ENCODE results near the gene ALG8.
"Not testable (repeated sequence)": the region's sequence is repeated elsewhere in the genome, so short reads cannot be mapped to it uniquely, and the experiment has no call there.

The ALG8 gene

DNA sequence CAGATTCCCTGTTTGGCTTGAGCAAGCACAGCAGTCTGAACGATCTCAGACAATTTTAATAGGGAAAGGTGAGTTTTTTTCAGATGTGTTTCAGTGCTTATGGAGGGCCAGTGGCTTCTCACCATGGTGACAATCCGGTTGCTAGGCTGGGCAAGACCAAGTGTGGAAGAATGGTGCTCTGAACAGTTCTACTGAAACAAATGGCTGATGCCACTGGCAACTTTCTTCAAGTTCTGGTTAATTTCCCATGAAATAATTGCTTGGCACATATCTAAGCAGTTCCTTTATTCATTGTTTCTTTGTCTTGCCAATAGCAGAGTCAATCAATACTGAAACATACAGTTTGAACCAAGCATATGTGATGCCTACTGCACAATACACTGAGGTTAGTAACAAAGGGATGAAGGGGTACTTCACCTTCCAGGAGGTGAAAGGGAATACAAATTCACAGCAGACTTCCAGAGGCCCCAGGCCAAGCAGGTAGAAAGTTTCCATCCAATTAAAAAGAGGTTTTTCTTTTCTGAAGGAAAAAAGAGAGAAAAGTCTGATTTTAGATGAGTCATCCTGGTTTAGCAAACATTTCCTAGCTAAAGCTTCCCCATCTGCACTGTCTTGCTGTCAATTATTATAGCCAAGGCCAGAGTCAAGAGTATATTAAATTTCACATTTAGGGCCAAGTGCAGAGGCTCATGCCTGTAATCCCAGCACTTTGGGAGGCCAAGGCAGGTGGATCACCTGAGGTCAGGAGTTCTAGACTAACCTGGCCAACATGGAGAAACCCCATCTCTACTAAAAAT, 38.6 kb downstream of the ALG8 start:
- DNase-seq (ENCODE audit: low read depth in 2 of 2) = no peak

DNA sequence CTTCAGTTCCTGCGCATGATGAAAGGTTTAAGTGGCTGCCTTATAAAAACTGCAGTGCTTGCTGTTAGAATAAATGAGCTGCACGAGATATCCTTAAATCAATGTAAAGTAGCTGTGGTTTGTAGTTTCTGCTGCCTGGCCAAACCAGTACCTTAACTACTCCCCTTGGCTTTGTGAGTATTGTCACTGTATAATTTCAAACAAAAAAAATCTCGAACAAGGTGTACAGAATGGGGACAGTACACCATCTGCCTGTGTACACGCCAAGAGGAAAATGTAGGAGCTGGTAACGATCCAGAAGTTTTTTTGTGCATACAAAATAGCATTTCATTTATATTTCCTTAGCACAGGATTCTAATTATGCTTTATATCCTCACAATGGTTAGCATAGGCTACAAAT, 39.2 kb downstream of the ALG8 start:
- no peak for DNase-seq (ENCODE audit: low read depth in 2 of 2)

DNA sequence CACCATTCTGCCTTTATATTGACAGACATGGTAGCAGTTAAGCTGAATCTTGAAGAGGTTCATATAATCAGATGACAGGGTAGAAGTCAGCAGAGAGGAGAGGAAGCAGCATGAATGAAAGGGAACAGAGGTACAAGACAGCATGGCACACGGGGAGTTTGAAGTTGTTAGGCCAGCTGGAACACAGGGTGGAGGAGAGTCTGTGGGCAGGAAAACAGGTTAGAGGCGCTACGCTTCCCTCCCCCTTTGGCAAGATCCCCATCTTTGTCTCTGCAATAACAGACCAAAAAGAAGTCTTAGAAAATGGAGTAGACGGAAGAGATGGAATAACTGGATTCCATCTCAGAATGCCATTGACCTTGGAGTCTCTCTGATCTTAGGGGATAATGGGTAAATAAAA, 39.8 kb downstream of the ALG8 start:
- DNase-seq (ENCODE audit: low read depth in 2 of 2) = no peak

DNA sequence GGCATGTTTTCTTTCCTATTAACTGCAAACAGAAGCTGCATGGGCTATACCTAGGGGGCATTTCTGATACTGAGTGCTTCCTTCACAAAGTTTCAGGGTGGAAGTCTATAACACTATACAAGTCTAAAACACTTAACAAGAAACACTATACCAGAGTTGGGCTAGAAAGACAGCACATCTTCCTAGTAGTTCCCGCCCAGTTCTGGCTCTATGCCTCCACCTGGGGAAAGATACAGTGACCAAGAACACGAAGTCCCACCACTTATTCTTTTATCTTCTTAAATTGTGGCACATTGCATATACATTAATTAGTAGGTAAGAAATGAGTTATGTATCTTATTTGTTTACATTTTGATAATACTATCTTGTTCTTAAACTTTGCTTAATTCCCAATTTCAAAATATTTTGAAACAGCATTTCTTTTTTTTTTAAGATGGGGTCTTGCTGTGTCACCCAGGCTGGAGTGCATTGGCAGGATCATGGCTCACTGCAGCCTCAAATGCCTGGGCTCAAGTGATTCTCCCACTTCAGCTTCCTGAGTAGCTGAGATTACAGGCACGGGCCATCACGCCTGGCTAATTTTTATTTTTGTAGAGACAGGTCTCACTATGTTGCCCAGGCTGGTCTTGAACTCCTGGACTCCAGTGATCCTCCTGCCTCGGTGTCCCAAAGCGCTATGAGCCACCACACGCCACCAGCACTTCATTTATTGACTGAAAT, 41.6 kb downstream of the ALG8 start:
- DNase-seq (ENCODE audit: low read depth in 2 of 2) = no peak

DNA sequence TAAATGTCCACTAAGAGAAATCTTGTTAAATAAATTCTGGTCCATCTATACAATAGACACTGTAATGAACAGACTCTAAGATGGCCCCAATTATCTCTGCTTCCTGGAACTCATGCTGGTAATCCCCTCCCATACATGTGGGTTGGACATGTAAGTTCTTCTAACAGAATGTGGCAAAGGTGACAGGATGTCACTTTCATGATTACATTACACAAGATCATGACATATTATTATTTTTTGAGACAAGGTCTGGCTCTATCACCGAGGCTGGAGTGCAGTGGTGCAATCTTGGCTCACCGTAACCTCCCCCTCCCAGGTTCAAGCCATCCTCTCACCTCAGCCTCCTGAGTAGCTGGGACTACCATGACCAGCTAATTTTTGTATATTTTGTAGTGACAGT, 45.2 kb downstream of the ALG8 start:
- no peak for DNase-seq (ENCODE audit: low read depth in 2 of 2)

DNA sequence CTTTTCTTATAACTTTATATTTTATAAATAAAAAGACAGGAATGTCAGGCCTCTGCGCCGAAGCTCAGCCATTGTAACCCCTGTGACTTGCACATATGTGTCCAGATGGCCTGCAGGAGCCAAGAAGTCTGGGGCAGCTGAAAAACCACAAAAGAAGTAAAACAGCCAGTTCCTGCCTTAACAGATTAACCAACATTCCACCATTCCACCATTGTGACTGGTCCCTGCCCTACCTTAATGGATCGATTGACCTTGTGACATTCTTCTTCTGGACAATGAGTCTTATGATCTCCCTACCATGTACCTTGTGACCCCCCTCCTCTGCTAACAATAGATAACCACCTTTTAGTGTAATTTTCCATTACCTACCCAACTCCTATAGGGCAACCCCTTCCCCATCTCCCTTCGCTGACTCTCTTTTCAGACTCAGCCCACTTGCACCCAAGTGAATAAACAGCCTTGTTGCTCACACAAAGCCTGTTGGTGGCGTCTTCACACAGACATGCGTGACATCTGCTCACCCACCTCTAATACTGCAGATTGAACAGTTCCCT, 52.8 kb downstream of the ALG8 start:
- not testable (repeated sequence) for DNase-seq (ENCODE audit: low read depth in 2 of 2)

DNA sequence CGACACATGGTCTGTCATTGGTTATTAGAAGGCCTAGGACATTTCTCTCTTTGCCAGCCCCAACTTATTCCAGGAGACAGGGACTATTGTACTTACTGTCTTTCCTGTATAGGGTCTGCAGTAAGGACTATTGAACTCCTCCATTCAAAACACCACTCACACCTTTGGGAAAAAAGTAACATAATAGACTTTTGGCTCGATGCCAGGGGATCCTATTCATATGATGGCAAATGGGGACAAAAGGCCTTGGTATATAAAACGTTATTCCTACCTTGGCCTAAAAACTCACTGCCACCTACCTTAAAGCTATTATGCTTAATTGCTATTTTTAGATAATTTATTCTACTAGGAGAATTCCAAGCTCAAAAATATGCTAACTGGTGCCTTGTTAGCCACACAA, 53.5 kb downstream of the ALG8 start:
- no peak for DNase-seq (ENCODE audit: low read depth in 2 of 2)

DNA sequence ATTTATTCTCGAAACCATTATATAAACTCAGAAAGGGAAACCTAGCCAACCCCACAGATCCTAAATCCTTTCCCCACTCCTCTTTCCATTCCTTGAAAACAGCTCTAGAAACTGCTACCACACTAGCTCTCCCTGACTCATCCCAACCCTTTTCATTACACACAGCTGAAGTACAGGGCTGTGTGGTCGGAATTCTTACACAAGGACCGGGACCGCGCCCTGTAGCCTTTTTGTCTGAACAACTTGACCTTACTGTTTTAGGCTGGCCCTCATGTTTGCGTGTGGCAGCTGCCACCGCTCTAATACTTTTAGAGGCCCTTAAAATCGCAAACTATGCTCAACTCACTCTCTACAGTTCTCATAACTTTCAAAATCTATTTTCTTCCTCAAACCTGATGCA, 54.9 kb downstream of the ALG8 start:
- DNase-seq (ENCODE audit: low read depth in 2 of 2) = not testable (repeated sequence)

DNA sequence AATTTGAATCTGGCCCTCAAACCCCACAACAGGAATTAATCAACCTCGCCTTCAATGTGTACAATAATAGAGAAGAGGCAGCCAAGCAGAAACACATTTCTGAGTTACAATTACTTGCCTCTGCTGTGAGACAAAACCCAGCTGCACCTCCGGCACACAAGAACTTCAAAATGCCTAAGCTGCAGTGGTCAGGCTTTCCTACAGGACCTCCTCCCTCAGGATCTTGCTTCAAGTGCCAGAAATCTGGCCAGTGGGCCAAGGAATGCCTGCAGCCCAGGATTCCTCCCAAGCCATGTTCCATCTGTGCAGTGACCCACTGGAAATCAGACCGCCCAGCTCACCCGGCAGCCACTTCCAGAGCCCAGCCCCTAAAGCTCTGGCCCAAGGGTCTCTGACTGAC, 56.4 kb downstream of the ALG8 start:
- no peak for DNase-seq (ENCODE audit: low read depth in 2 of 2)

DNA sequence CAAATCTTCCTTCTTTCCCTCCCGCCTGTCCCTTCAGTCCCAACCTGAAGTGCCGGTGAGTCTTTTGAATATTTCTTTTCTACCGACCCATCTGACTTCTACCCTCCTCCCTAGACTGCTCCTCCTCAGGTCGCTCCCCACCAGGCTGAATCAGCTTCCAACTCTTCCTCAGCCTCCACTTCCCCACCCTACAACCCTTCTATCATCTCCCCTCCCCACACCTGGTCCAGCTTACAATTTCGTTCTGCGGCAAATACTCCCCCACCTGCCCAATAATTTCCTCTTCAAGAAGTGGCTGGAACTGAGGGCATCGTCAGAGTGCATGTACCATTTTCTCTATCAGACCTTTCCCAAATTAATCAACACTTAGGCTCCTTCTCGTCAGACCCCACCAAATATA, 57.3 kb downstream of the ALG8 start:
- DNase-seq (ENCODE audit: low read depth in 2 of 2) = no peak

DNA sequence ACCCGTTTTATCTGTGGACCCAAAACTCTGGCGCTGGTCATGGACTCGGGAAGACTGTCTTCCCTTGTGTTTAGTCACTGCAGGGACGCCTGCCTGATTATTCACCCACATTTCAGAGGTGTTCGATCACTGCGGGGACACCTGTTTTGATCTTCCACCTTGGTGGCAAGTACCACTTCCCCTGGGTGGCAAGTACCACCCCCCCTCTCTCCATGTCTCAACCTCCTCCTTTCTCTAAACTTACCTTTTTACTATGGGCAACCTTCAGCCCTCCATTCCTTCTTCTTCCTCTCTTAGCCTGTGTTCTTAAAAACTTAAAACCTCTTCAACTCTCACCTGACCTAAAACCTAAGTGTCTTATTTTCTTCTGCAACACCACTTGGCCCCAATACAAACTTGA, 57.8 kb downstream of the ALG8 start:
- DNase-seq (ENCODE audit: low read depth in 2 of 2) = no peak

DNA sequence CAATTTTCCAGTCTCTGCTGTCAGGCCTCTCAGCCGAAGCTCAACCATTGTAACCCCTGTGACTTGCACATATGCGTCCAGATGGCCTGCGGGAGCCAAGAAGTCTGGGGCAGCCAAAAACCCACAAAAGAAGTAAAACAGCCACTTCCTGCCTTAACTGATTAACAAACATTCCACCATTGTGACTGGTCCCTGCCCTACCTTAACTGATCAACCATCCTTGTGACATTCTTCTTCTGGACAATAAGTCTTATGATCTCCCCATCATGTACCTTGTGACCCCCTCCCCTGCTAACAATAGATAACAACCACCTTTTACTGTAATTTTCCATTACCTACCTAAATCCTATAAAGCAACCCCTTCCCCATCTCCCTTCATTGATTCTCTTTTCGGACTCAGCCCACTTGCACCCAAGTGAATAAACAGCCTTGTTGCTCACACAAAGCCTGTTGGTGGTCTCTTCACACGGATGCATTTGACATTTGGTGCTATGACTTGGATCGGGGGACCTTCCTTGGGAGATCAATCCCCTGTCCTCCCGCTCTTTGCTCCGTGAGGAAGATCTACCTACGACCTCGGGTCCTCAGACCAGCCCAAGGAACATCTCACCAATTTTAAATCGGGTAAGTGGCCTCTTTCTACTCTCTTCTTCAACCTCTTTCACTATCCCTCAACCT, 58.5 kb downstream of the ALG8 start:
- DNase-seq (ENCODE audit: low read depth in 2 of 2) = no peak

DNA sequence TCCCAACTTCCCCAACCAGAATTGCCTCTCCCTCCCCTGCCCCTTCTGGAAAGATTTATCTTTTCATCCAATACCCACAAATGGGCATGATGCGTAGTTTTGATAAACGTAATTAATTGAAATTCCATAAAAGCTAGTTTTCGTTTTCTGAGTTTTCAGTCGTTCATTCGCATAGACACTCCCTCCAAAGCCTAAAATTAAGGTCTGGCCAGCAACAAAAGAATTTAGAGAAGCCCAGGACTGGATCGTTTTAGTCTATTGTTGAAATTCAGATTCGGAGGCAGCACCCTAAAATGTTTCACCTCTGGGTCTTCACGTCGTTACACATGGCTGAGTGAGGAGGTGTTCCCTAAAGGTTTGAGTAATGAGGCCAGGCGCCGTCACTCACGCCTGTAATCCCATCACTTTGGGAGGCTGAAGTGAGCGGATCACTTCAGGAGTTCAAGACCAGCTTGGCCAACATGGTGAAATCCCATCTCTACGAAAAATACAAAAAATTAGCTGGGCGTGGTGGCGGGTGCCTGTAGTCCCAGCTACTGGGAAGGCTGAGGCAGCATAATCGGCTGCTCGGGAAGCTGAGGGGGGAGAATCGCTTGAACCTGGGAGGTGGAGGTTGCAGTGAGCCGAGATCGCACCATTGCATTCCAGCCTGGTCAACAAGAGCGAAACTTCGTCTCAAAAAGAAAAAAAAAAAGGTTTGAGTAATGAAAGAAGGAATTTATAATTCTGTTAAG, 59.2 kb downstream of the ALG8 start:
- no peak for DNase-seq (ENCODE audit: low read depth in 2 of 2)

DNA sequence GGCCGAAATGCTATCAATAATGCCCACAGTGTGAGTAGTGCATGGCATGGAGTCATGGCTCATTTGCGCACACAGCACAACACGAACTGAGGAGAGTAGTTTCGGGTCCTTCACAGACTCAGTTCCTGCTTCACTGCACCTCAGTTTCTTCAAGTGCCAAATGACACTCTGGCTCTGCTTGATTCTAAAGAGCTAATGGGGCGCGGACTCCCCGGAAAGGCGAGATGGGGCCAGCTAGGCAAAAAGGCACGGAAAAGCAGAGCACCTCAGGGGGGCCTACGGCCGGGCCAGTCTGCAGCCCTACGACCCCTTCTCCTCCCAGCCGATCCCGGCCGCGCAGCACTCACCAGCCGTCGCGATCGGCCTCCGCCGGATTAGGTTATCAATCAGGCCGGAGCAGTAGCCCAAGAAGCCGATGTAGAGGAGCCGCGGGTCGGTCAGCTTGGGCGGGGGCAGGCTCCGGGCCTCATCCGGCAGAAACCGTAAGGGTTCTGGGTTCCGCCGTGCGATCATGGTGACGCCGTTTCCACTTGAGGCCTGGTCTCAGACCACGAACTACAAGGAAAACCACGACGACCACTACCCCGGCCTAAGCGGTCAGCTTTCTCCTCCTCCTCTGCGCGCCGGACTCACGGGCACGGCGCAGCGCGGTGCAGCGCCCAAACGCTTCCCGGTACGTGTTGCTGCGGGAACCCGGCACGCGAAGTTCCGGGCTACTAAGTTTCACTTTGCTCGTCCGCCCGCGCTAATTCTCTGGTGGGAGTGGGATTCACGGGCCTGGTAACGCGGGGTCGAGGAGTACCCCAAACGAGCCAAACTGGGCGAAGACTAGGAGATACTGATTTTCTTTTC, 60.0 kb downstream of the ALG8 start, which contains the start of gene NDUFC2:
NDUFC2 (minus strand) TSS at position 631 of the 852 bp plus-strand sequence; CDS start at position 513, 118 bp downstream.
- peak; percentile 44 to 46 for DNase-seq (ENCODE audit: low read depth in 2 of 2)

DNA sequence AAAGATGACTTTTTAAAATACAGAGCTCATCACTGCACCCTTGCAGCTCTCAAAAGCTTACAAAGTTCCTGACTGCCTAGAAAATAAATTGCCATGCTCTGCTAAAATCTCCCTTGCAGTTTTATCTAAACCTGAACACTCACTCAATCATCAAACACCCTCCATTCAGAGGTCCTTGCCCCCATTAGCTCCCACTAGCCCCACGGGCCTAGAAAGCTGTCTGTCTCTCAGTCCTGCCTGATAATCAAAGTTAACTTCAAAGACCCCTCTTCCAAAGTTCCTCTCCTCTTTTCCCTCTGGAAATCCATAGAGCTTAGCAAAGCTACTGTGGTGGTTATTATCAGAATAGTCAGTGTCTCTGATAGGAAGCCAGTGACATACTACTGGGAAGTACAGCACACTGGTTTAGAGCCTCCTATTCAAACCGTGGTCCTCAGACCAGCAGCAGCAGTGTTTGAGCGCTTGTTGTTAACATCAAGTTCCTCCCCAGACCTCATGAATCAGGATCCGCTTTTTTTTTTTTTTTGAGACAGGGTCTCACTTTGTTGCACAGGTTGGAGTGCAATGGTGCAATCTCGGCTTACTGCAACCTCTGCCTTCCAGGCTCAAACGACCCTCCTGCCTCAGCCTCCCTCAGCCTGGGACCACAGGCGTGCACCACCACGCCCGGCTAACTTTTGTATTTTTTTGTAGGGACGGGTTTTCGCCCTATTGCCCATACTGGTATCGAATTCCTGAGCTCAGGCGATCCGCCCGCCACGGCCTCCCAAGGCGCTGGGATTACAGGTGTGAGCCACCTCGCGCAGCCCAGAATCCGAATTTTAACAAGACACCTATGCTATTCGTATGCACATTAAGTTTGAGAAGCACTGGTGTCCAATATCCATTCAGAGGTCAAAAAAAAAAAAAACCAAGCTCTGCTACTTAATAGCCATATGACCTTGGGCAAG, 60.9 kb downstream of the ALG8 start:
- DNase-seq (ENCODE audit: low read depth in 2 of 2) = no peak

DNA sequence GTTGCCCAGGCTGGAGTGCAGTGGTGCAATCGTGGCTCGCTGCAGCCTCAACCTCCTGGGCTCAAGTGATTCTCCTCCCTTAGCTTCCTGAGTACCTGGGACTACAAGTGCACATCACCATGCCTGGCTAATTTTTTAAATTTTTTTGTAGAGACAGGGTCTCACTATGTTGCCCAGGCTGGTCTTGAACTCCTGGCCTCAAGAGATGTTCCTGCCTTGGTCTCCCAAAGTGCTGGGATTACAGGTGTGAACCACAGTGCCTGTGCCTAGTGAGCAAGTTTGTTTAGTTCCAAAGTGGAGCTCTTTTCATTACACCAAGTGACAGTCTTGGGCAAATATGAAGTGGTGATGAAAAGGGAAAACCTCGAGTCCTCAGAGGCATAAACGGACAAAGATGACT, 61.8 kb downstream of the ALG8 start:
- not testable (repeated sequence) for DNase-seq (ENCODE audit: low read depth in 2 of 2)

DNA sequence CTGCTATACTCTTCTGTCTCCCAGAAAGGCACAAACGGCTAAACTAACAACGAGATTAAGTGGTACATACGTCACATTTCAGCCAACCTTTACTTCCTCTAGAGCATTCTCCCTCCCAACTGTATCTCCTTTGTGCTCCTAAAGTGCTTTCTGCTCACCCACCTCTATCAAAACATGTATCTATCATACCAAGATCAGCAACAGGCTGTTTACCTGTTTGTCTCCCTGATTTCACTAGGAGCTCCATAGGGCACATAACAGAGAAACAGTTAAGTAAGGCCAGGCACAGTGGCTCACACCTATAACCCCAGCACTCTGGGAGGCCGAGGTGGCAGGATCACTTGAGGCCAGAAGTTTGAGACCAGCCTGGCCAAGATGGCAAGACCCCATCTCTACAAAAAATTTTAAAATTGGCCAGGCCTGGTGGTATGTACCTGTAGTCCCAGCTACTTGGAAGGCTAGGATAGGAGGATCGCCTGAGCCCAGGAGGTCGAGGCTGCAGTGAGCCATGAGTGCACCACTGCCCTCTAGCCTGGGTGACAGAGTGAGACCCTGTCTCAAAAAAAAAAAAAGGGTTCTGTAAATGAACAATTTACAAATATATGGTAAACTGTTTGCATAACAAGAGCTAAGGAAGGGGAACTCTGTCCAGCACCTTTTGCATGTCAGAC, 62.6 kb downstream of the ALG8 start:
- DNase-seq (ENCODE audit: low read depth in 2 of 2) = no peak

DNA sequence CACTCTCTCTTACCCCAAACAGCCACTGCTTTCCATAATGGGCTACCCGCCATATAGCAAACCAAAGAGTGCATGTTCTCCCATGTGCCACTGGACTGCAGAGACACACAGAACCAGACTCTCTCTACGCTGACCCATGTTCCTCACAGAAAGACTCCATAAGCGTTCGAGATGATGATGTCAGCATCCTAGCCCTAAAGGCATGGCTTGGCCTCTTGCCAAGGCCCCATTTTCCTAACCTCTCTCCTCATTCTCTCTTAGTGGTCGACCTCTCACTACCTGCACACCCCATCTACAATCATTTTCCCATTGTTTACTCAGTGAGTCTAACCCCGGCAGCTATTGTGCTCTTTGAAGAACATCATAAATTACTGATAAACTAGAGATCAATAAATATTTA, 64.7 kb downstream of the ALG8 start:
- no peak for DNase-seq (ENCODE audit: low read depth in 2 of 2)

DNA sequence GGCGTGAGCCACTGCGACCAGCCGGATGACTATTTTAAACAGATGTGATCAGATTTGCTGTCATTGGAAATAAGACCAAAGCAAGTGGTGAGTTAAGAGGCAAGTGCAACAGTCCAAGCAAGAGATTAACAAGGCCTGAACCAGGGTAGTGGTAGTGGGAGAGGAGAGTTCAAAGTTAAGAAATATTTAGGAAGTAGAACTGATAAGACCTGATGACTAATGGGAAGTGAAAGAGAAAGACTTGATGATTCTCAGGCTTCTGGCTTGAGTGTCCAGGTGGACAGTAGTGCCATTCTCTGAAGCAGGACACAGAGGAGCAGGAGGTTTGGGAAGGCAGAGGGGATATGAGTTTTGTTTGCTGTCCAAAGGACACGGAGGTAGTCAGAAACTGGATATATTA, 67.0 kb downstream of the ALG8 start:
- no peak for DNase-seq (ENCODE audit: low read depth in 2 of 2)

All from fibroblast of skin of left biceps (primary cell).